ENCODE data around the gene EFHC1. TPM values are rescaled to one million over a fixed set of nuclear protein-coding genes. Genes with fewer than 3 reads are reported as not detected.

The EFHC1 gene
- total and polyA plus RNA-seq, 2 experiments from 2014 or later: 24.3 to 28.0 TPM

DNA sequence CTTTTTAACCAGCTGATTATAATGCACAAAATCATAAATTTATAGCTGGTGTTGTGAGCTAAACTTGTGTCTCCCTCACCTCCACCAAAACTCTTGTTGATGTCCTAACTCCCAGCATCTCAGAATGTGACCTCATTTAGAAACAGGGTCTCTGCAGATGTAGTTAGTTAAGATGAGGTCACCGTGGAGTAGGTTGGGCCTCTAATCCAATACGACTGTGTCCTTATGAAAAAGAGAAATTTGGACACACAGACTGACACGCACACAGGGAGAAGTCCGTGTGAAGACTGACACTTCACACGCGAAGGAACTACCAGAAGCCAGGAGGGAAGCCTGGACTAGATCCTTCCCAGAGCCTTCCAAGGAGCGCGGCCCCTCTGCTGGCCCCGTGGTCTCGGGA lies 110.2 kb downstream of the EFHC1 start:
- no peak overlapping the region for H2AFZ ChIP-seq
- 0 out of 3 replicates have a peak, but pooled peaks cover 4% of the 10 kb centered on the region for H3K36me3 Mint-ChIP-seq (ENCODE audit: low read depth)
- H4K20me1 ChIP-seq (replicated peaks; ENCODE audit: insufficient read depth): no peaks in the 10 kb centered on the region; the same call in none of the 2 replicates
- H3K9me3 Mint-ChIP-seq: no peaks in the 10 kb centered on the region; the same call in 2 of the 3 replicates
- no peaks in the 10 kb centered on the region for H3K36me3 ChIP-seq (ENCODE audit: insufficient read depth)
- no peaks in the 10 kb centered on the region for H3K27me3 ChIP-seq (ENCODE audit: insufficient read depth)
- H3K4me2 ChIP-seq: no peak overlapping the region
- H3K27ac Mint-ChIP-seq: no peak overlapping the region; the same call in 1 of the 2 replicates
- H3K27me3 Mint-ChIP-seq (ENCODE audit: insufficient read depth, low read depth, poor library complexity): peaks cover 4% of the 10 kb centered on the region
- no peaks in the 10 kb centered on the region for H3K79me2 ChIP-seq (replicated peaks; ENCODE audit: insufficient read depth)
- no peak overlapping the region for H3K4me3 ChIP-seq
- TF ChIP-seq CREB1 (CRISPR knock-in tag; IDR thresholded peaks at IDR 0.05; ENCODE audit: low read depth) (no peak), CTCF (conservative IDR thresholded peaks at IDR 0.05; ENCODE audit: low read depth in 2 of 2) (no peak), ZNF114 (CRISPR knock-in tag; IDR thresholded peaks at IDR 0.05) (no peak), ZNF331 (CRISPR knock-in tag; IDR thresholded peaks at IDR 0.05; ENCODE audit: low read depth) (no peak), ETS1 (IDR thresholded peaks at IDR 0.05) (no peak), POLR2AphosphoS5 (IDR thresholded peaks at IDR 0.05; ENCODE audit: low read depth) (no peak), STAT1 (IDR thresholded peaks at IDR 0.05; ENCODE audit: unreplicated experiment) (no peak), NANOG (IDR thresholded peaks at IDR 0.05; ENCODE audit: borderline replicate concordance) (no peak), JUNB (IDR thresholded peaks at IDR 0.05; ENCODE audit: unreplicated experiment) (no peak), EZH2phosphoT487 (IDR thresholded peaks at IDR 0.05; ENCODE audit: unreplicated experiment) (no peak), EZH2 (IDR thresholded peaks at IDR 0.05; ENCODE audit: low read depth, unreplicated experiment) (no peak)
- TF ChIP-seq, protein P1, sequence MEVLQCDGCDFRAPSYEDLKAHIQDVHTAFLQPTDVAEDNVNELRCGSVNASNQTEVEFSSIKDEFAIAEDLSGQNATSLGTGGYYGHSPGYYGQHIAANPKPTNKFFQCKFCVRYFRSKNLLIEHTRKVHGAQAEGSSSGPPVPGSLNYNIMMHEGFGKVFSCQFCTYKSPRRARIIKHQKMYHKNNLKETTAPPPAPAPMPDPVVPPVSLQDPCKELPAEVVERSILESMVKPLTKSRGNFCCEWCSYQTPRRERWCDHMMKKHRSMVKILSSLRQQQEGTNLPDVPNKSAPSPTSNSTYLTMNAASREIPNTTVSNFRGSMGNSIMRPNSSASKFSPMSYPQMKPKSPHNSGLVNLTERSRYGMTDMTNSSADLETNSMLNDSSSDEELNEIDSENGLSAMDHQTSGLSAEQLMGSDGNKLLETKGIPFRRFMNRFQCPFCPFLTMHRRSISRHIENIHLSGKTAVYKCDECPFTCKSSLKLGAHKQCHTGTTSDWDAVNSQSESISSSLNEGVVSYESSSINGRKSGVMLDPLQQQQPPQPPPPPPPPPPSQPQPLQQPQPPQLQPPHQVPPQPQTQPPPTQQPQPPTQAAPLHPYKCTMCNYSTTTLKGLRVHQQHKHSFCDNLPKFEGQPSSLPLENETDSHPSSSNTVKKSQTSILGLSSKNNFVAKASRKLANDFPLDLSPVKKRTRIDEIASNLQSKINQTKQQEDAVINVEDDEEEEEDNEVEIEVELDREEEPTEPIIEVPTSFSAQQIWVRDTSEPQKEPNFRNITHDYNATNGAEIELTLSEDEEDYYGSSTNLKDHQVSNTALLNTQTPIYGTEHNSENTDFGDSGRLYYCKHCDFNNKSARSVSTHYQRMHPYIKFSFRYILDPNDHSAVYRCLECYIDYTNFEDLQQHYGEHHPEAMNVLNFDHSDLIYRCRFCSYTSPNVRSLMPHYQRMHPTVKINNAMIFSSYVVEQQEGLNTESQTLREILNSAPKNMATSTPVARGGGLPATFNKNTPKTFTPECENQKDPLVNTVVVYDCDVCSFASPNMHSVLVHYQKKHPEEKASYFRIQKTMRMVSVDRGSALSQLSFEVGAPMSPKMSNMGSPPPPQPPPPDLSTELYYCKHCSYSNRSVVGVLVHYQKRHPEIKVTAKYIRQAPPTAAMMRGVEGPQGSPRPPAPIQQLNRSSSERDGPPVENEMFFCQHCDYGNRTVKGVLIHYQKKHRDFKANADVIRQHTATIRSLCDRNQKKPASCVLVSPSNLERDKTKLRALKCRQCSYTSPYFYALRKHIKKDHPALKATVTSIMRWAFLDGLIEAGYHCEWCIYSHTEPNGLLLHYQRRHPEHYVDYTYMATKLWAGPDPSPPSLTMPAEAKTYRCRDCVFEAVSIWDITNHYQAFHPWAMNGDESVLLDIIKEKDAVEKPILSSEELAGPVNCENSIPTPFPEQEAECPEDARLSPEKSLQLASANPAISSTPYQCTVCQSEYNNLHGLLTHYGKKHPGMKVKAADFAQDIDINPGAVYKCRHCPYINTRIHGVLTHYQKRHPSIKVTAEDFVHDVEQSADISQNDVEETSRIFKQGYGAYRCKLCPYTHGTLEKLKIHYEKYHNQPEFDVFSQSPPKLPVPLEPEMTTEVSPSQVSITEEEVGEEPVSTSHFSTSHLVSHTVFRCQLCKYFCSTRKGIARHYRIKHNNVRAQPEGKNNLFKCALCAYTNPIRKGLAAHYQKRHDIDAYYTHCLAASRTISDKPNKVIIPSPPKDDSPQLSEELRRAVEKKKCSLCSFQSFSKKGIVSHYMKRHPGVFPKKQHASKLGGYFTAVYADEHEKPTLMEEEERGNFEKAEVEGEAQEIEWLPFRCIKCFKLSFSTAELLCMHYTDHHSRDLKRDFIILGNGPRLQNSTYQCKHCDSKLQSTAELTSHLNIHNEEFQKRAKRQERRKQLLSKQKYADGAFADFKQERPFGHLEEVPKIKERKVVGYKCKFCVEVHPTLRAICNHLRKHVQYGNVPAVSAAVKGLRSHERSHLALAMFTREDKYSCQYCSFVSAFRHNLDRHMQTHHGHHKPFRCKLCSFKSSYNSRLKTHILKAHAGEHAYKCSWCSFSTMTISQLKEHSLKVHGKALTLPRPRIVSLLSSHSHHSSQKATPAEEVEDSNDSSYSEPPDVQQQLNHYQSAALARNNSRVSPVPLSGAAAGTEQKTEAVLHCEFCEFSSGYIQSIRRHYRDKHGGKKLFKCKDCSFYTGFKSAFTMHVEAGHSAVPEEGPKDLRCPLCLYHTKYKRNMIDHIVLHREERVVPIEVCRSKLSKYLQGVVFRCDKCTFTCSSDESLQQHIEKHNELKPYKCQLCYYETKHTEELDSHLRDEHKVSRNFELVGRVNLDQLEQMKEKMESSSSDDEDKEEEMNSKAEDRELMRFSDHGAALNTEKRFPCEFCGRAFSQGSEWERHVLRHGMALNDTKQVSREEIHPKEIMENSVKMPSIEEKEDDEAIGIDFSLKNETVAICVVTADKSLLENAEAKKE (CRISPR knock-in tag; IDR thresholded peaks at IDR 0.05): no peak
- TF ChIP-seq, protein P2, sequence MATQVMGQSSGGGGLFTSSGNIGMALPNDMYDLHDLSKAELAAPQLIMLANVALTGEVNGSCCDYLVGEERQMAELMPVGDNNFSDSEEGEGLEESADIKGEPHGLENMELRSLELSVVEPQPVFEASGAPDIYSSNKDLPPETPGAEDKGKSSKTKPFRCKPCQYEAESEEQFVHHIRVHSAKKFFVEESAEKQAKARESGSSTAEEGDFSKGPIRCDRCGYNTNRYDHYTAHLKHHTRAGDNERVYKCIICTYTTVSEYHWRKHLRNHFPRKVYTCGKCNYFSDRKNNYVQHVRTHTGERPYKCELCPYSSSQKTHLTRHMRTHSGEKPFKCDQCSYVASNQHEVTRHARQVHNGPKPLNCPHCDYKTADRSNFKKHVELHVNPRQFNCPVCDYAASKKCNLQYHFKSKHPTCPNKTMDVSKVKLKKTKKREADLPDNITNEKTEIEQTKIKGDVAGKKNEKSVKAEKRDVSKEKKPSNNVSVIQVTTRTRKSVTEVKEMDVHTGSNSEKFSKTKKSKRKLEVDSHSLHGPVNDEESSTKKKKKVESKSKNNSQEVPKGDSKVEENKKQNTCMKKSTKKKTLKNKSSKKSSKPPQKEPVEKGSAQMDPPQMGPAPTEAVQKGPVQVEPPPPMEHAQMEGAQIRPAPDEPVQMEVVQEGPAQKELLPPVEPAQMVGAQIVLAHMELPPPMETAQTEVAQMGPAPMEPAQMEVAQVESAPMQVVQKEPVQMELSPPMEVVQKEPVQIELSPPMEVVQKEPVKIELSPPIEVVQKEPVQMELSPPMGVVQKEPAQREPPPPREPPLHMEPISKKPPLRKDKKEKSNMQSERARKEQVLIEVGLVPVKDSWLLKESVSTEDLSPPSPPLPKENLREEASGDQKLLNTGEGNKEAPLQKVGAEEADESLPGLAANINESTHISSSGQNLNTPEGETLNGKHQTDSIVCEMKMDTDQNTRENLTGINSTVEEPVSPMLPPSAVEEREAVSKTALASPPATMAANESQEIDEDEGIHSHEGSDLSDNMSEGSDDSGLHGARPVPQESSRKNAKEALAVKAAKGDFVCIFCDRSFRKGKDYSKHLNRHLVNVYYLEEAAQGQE (IDR thresholded peaks at IDR 0.05; ENCODE audit: unreplicated experiment): no peak
- ATAC-seq: no peak
- no peak for DNase-seq (ENCODE audit: low spot score)
- no peaks in the 10 kb centered on the region for H3K9me2 ChIP-seq (ENCODE audit: insufficient read depth)
- H3K27ac ChIP-seq (ENCODE audit: low read depth): no peak overlapping the region
- no peak overlapping the region for H3K4me3 Mint-ChIP-seq
- peaks cover 3% of the 10 kb centered on the region; the same call in 2 of the 3 replicates for H3K4me1 Mint-ChIP-seq
- H3F3A ChIP-seq (replicated peaks; ENCODE audit: low read depth): no peaks in the 10 kb centered on the region
- H3K4me1 ChIP-seq (ENCODE audit: insufficient read depth): no peaks in the 10 kb centered on the region

Measured in GM23338 (cell line).